Gastrocnemius medialis (tissue), 4 donors: Measurements from ENCODE around the gene CNGA1. TPM values are rescaled to one million over a fixed set of nuclear protein-coding genes. Genes with fewer than 3 reads are reported as not detected.

Experiments used
- ATAC-seq, 2 donors: fragments of 150-250 bp; one replicate each; pipeline ENCODE4 v1.9.1; 2016
- DNase-seq, 2 donors: peaks; one replicate each; pipeline ENCODE4 v3.0.0-alpha.2; 2019
- H3K27ac ChIP-seq, 4 donors: fragments of 200-600 bp; sonication (generic); 1 replicate in 1 of 4; 2 replicates in 3 of 4; pipeline ENCODE4 v1.5.1; 2016 to 2018; ENCODE audit warnings: mild to moderate bottlenecking in 2 of 4, moderate library complexity in 1 of 4
- H3K27me3 ChIP-seq, 3 donors: fragments of 200-600 bp; sonication (generic) in 2 of 3; 1 replicate in 1 of 3; 2 replicates in 2 of 3; pipeline versions ENCODE4 v1.5.1 to v1.6.0; 2016 to 2019; ENCODE audit warnings: mild to moderate bottlenecking in 1 of 3, moderate library complexity in 1 of 3
- H3K36me3 ChIP-seq, 2 donors: fragments of 200-600 bp; sonication (generic) in 1 of 2; one replicate each; pipeline ENCODE4 v1.5.1; 2017 to 2018
- H3K4me1 ChIP-seq, 2 donors: fragments of 200-600 bp; sonication (generic) in 1 of 2; one replicate each; pipeline ENCODE4 v1.5.1; 2016 to 2017; ENCODE audit warnings: mild to moderate bottlenecking in 2 of 2
- H3K4me3 ChIP-seq, 4 donors: fragments of 200-600 bp; sonication (generic) in 3 of 4; 1 replicate in 1 of 4; 2 replicates in 3 of 4; pipeline ENCODE4 v1.5.1; 2016 to 2019; ENCODE audit warnings: mild to moderate bottlenecking in 2 of 4
- H3K9me3 ChIP-seq, 3 donors: fragments of 200-600 bp; sonication (generic) in 2 of 3; 1 replicate in 1 of 3; 2 replicates in 2 of 3; pipeline ENCODE4 v1.5.1; 2016 to 2019
- CTCF ChIP-seq, 5 experiments: fragments of 450-650 bp in 3 of 5; fragments of 200-600 bp in 2 of 5; sonication (generic) in 2 of 5; IDR thresholded peaks in 4 of 5; conservative IDR thresholded peaks in 1 of 5; 1 replicate in 4 of 5; 2 replicates in 1 of 5; pipeline ENCODE4 v1.5.1; 2016 to 2019; ENCODE audit warnings: antibody characterized with exemption in 5 of 5, mild to moderate bottlenecking in 3 of 5, moderate library complexity in 3 of 5
- POLR2A ChIP-seq, 2 donors: fragments of 450-650 bp; IDR thresholded peaks; one replicate each; pipeline ENCODE4 v1.6.1; 2017; ENCODE audit warnings: antibody characterized with exemption in 2 of 2, mild to moderate bottlenecking in 2 of 2, moderate library complexity in 2 of 2
- in situ Hi-C, 4 donors: fragments of 200-750 bp; cut with MboI; loops; one replicate each; pipeline versions ENCODE4 v1.15.0 to v1.8.0; 2017; ENCODE audit warnings: low sequenced_read_pairs in 4 of 4
- intact Hi-C: fragments of 100-400 bp; cut with DNase I; formaldehyde crosslinking; loops from one replicate; pipeline ENCODE4 v1.15.1; 2023; ENCODE audit warnings: low total_unique reads
- total RNA-seq, 4 donors: library from RNA; depleted of rRNA; stranded (reverse); fragments of >200 nt; gene quantifications; one replicate each; pipeline versions ENCODE4 v1.1.0 to v1.2.3, GENCODE V29; 2016

The CNGA1 gene
- total RNA-seq, 4 donors from 2014 or later = 0.15 to 0.53 (median 0.32) TPM; not detected in 1

GRCh38 chr4:48039561-48039960 is 23.1 kb upstream of the CNGA1 start:
- intact Hi-C loops = no loop called here
- ATAC-seq (no peak), DNase-seq (no peak)
- TF ChIP-seq CTCF (IDR thresholded peaks at IDR 0.05 in 4 of 5, conservative IDR thresholded peaks at IDR 0.05 in 1 of 5) (no peak), POLR2A (IDR thresholded peaks at IDR 0.05) (no peak)
- Histone ChIP-seq H3K9me3 (no peaks in the 10 kb centered on the region), H3K36me3 (no peaks in the 10 kb centered on the region), H3K27ac (no peak overlapping the region), H3K4me3 (no peak overlapping the region), H3K27me3 (no peaks in the 10 kb centered on the region), H3K4me1 (peaks cover 15 to 21% of the 10 kb centered on the region in 2 donors)
- in situ Hi-C loops = no loop called here

- no peaks in the 10 kb centered on the region for H3K36me3 ChIP-seq
- H3K4me3 ChIP-seq = no peak overlapping the region
- DNase-seq (no peak), ATAC-seq (no peak)
- no peaks in the 10 kb centered on the region for H3K9me3 ChIP-seq
- in situ Hi-C loops = no loop called here
- intact Hi-C loops = no loop called here
- H3K27ac ChIP-seq = no peak overlapping the region
- H3K4me1 ChIP-seq = peaks cover 14 to 20% of the 10 kb centered on the region in 2 donors
- TF ChIP-seq POLR2A (IDR thresholded peaks at IDR 0.05) (no peak), CTCF (IDR thresholded peaks at IDR 0.05 in 4 of 5, conservative IDR thresholded peaks at IDR 0.05 in 1 of 5) (no peak)
- no peaks in the 10 kb centered on the region for H3K27me3 ChIP-seq
These were observed 22.2 kb upstream of the CNGA1 start for GRCh38 chr4:48038666-48039065.

GRCh38 chr4:48037117-48037462 is 20.6 kb upstream of the CNGA1 start:
- no peaks in the 10 kb centered on the region for H3K9me3 ChIP-seq
- no peaks in the 10 kb centered on the region for H3K27me3 ChIP-seq
- H3K27ac ChIP-seq = no peak overlapping the region
- no peaks in the 10 kb centered on the region for H3K36me3 ChIP-seq
- no peak overlapping the region for H3K4me3 ChIP-seq
- intact Hi-C loops = no loop called here
- TF ChIP-seq CTCF (IDR thresholded peaks at IDR 0.05 in 4 of 5, conservative IDR thresholded peaks at IDR 0.05 in 1 of 5) = no peak
- TF ChIP-seq POLR2A (IDR thresholded peaks at IDR 0.05) = no peak
- in situ Hi-C loops = no loop called here
- DNase-seq (no peak), ATAC-seq (no peak)
- H3K4me1 ChIP-seq = peaks cover 19 to 20% of the 10 kb centered on the region in 2 donors

- H3K27ac ChIP-seq = no peak overlapping the region
- H3K4me3 ChIP-seq = no peak overlapping the region
- intact Hi-C loops (no loop called here), in situ Hi-C loops (no loop called here)
- H3K9me3 ChIP-seq = no peaks in the 10 kb centered on the region
- H3K27me3 ChIP-seq = no peaks in the 10 kb centered on the region
- no peak for TF ChIP-seq POLR2A (IDR thresholded peaks at IDR 0.05)
- TF ChIP-seq CTCF (IDR thresholded peaks at IDR 0.05 in 4 of 5, conservative IDR thresholded peaks at IDR 0.05 in 1 of 5) = no peak
- ATAC-seq (no peak), DNase-seq (no peak)
- no peaks in the 10 kb centered on the region for H3K36me3 ChIP-seq
- peaks cover 19 to 20% of the 10 kb centered on the region in 2 donors for H3K4me1 ChIP-seq
These were observed 19.5 kb upstream of the CNGA1 start for GRCh38 chr4:48035952-48036351.

GRCh38 chr4:48033825-48034413 is 17.4 kb upstream of the CNGA1 start:
- TF ChIP-seq CTCF (IDR thresholded peaks at IDR 0.05 in 4 of 5, conservative IDR thresholded peaks at IDR 0.05 in 1 of 5) (peak in 3 of 5 experiments; percentile 14 to 19 (median 17)), POLR2A (IDR thresholded peaks at IDR 0.05) (no peak)
- Histone ChIP-seq H3K27ac (no peak overlapping the region), H3K36me3 (no peaks in the 10 kb centered on the region), H3K27me3 (no peaks in the 10 kb centered on the region), H3K4me1 (peaks cover 19 to 20% of the 10 kb centered on the region in 2 donors), H3K9me3 (no peaks in the 10 kb centered on the region), H3K4me3 (no peak overlapping the region)
- no peak for DNase-seq
- ATAC-seq = no peak
- intact Hi-C loops = loop anchor here (2.0 kb wide), 1 partner anchor 17 kb away; the partner anchor contains the start of genes CNGA1 and NIPAL1
- in situ Hi-C loops = no loop called here
